Lung (tissue), 12 donors: Measurements from ENCODE around the gene ARID5B. TPM values are rescaled to one million over a fixed set of nuclear protein-coding genes. Genes with fewer than 3 reads are reported as not detected.

Source experiments
- ATAC-seq: fragments of 200-7000 bp; cut with Tn5 transposase; one replicate; pipeline ENCODE4 v1.9.1; 2020; ENCODE audit warnings: moderate number of reproducible peaks; ENCODE audit not compliant: insufficient read depth, low FRiP score
- DNase-seq, 3 donors: peaks; one replicate each; pipeline ENCODE4 v3.0.0-alpha.2; 2013 to 2017
- H3K27ac ChIP-seq, 2 donors: one replicate each; pipeline ENCODE4 v1.5.1; 2013; ENCODE audit warnings: mild to moderate bottlenecking in 2 of 2, moderate library complexity in 2 of 2, control low read depth in 1 of 2, inconsistent platforms in 1 of 2, low read depth in 1 of 2, low read length in 1 of 2
- H3K27me3 ChIP-seq, 3 donors: one replicate each; pipeline ENCODE4 v1.5.1; 2013; ENCODE audit warnings: low read length in 2 of 3; ENCODE audit not compliant: control insufficient read depth in 3 of 3, insufficient read depth in 3 of 3
- H3K36me3 ChIP-seq, 4 donors: one replicate each; pipeline ENCODE4 v1.5.1; 2013; ENCODE audit warnings: low read length in 4 of 4, mild to moderate bottlenecking in 1 of 4, moderate library complexity in 1 of 4; ENCODE audit not compliant: control insufficient read depth in 4 of 4, insufficient read depth in 4 of 4
- H3K4me1 ChIP-seq, 5 donors: one replicate each; pipeline ENCODE4 v1.5.1; 2013; ENCODE audit warnings: low read length in 5 of 5, mild to moderate bottlenecking in 2 of 5, moderate library complexity in 1 of 5; ENCODE audit not compliant: control insufficient read depth in 5 of 5, insufficient read depth in 5 of 5
- H3K4me3 ChIP-seq: one replicate; pipeline ENCODE4 v1.5.1; 2013; ENCODE audit warnings: mild to moderate bottlenecking, control low read depth, moderate library complexity
- H3K9ac ChIP-seq, 2 donors: one replicate each; pipeline ENCODE4 v1.5.1; 2013; ENCODE audit warnings: low read length in 2 of 2, control low read depth in 1 of 2; ENCODE audit not compliant: insufficient read depth in 1 of 2
- H3K9me3 ChIP-seq, 4 donors: one replicate each; pipeline ENCODE4 v1.5.1; 2013; ENCODE audit warnings: low read length in 3 of 4, mild to moderate bottlenecking in 1 of 4, moderate library complexity in 1 of 4; ENCODE audit not compliant: control insufficient read depth in 4 of 4, insufficient read depth in 3 of 4
- WGBS, 2 donors: extraction: QIAGEN DNeasy Blood & Tissue Kit; methylation state at CpG; one replicate each; pipeline ENCODE4 v1.1.7; 2013; 5-methylcytosine and 5-hydroxymethylcytosine counted together
- polyA plus RNA-seq, 2 donors: library from polyadenylated mRNA; stranded (reverse); fragments of 200-250 nt; gene quantifications; one replicate each; pipeline ENCODE4 v1.2.1, GENCODE V29; 2013
- total RNA-seq, 2 donors: library from RNA; depleted of rRNA in 1 of 2; stranded (reverse); fragments of >200 nt in 1 of 2; gene quantifications; one replicate each; pipeline ENCODE4 v1.2.1, GENCODE V29; 2014 to 2021
- TF ChIP-seq, protein P1 (sequence below): IDR thresholded peaks from 2 replicates; pipeline ENCODE4 v1.5.1; 2012; ENCODE audit warnings: mild to moderate bottlenecking; ENCODE audit errors: control extremely low read depth, extremely low read depth
- donor health status: control.
- donor health status: control.
- donor health status: Bipolar disorder and iron deficiency.
- donor health status: healthy.
- donor health status: DM: yes; HTN: yes; CAD: no.

The ARID5B gene
- total and polyA plus RNA-seq, 4 donors, result 7.8 to 95.3 (median 22.0) TPM

DNA sequence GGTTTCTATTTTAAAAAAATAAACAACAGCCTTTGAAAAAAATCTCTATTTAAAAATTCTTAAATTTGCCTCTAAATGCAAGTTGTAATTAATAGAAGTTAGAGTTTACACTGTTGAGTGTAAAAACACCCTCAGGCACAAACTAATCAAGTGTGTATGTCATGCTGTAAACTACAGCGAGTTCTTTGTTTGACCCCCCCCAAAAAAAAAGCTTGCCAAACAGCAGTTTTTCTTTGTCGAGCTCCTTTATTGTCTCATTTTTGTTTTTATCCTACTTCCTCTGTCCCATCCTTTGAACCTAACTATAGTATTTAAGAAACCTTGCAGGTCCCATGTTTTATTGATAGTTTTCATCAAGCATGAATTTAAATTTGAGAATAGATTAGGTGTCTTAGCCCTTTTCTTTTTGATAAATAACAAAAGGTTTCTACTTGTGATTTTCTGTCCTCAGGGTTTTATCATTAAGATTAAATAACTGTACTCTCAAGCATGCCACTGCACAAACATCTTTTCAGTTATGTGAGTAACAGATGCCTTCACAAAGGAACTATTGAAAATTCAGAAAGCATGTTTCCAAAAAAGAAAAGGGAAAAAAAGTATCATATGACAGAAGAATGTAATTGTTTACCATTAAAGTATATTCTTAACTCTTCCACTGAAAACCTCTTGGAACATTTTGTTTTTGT is 176.0 kb downstream of the ARID5B start:
- Histone ChIP-seq H3K4me3 (no peak overlapping the region), H3K9ac (peak overlapping the region in 1 of 2 donors; percentile 23), H3K27ac (no peak overlapping the region), H3K36me3 (peaks cover 0 to 28% (median 18%) of the 10 kb centered on the region in 4 donors), H3K4me1 (peaks cover 12 to 63% (median 42%) of the 10 kb centered on the region in 5 donors), H3K9me3 (no peaks in the 10 kb centered on the region), H3K27me3 (no peaks in the 10 kb centered on the region)
- WGBS, 2 donors, result 42 to 65% methylated on average over 2 of the region's 2 CpGs
- no peak for ATAC-seq
- no peak for DNase-seq
- TF ChIP-seq, protein P1, sequence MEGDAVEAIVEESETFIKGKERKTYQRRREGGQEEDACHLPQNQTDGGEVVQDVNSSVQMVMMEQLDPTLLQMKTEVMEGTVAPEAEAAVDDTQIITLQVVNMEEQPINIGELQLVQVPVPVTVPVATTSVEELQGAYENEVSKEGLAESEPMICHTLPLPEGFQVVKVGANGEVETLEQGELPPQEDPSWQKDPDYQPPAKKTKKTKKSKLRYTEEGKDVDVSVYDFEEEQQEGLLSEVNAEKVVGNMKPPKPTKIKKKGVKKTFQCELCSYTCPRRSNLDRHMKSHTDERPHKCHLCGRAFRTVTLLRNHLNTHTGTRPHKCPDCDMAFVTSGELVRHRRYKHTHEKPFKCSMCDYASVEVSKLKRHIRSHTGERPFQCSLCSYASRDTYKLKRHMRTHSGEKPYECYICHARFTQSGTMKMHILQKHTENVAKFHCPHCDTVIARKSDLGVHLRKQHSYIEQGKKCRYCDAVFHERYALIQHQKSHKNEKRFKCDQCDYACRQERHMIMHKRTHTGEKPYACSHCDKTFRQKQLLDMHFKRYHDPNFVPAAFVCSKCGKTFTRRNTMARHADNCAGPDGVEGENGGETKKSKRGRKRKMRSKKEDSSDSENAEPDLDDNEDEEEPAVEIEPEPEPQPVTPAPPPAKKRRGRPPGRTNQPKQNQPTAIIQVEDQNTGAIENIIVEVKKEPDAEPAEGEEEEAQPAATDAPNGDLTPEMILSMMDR, result no peak

DNA sequence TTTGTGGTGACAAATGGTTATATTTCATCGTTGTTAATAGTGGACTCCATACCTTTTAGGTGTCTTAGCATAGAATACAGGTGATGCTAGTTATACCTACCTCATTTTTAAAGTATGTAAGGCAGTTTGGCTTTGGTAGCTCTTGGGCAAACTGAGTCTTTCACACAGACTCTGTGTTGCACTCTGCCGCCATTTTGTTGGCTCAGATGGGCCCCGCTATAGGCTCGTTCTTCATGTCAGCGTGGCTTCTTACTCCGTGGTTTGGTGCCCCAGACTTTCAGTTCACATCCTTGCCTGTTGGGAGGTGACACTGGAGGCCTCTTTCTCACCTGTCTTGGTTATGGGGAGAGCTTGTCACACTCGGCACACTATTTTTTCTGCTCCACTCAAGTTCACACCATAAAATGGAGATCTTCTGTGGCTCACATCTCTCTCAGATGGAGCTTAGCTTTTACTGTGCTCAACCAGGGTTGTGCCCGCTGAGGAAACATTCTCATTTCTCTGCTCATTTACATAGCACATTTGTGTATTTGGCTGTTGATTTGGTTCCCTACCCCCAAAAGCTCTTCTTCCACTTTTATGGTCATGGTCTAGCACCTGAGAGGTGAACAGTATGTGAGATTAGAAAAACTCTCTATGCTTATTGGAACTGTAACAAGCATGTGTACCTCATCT is 178.5 kb downstream of the ARID5B start:
- ATAC-seq (no peak), DNase-seq (no peak)
- Histone ChIP-seq H3K36me3 (peaks cover 0 to 18% (median 10%) of the 10 kb centered on the region in 4 donors), H3K27me3 (no peaks in the 10 kb centered on the region), H3K27ac (no peak overlapping the region), H3K9ac (no peak overlapping the region), H3K9me3 (no peaks in the 10 kb centered on the region), H3K4me3 (no peak overlapping the region), H3K4me1 (peaks cover 16 to 73% (median 49%) of the 10 kb centered on the region in 5 donors)
- TF ChIP-seq, protein P1, result no peak
- WGBS, 2 donors, result 92 to 97% methylated on average over 8 of the region's 8 CpGs

DNA sequence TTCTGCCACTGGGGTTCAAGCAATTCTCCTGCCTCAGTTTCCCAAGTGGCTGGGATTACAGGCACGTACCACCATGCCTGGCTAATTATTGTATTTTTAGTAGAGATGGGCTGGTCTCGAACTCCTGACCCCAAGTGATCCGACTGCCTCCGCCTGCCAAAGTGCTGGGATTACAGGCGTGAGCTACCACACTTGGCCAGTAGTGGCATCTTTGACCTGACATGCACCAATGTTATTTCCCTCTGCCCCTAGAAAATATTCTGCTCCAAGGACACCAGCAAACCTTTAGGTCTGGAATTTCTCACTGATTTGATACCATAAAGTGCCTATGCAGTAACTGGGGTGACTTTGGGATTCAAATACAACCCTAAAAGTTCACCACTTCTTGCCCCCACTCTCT is 179.4 kb downstream of the ARID5B start:
- peak overlapping the region; percentile 40 to 41 for H3K27ac ChIP-seq
- DNase-seq, result no peak
- TF ChIP-seq, protein P1, result no peak
- ATAC-seq, result no peak
- H3K9ac ChIP-seq, result no peak overlapping the region
- H3K9me3 ChIP-seq, result no peaks in the 10 kb centered on the region
- H3K4me3 ChIP-seq, result no peak overlapping the region
- H3K27me3 ChIP-seq, result no peaks in the 10 kb centered on the region
- 86 to 91% methylated on average over 5 of the region's 5 CpGs for WGBS, 2 donors
- peaks cover 11 to 66% (median 40%) of the 10 kb centered on the region in 5 donors for H3K4me1 ChIP-seq
- peaks cover 3 to 23% (median 11%) of the 10 kb centered on the region in 4 donors for H3K36me3 ChIP-seq
